D341Med (cell line): Measurements from ENCODE around the gene MAP3K2.

Experiments used
- DNase-seq: peaks from one replicate; pipeline ENCODE4 v3.0.0; 2012; ENCODE audit warnings: low spot score

MAP3K2 gene

DNA sequence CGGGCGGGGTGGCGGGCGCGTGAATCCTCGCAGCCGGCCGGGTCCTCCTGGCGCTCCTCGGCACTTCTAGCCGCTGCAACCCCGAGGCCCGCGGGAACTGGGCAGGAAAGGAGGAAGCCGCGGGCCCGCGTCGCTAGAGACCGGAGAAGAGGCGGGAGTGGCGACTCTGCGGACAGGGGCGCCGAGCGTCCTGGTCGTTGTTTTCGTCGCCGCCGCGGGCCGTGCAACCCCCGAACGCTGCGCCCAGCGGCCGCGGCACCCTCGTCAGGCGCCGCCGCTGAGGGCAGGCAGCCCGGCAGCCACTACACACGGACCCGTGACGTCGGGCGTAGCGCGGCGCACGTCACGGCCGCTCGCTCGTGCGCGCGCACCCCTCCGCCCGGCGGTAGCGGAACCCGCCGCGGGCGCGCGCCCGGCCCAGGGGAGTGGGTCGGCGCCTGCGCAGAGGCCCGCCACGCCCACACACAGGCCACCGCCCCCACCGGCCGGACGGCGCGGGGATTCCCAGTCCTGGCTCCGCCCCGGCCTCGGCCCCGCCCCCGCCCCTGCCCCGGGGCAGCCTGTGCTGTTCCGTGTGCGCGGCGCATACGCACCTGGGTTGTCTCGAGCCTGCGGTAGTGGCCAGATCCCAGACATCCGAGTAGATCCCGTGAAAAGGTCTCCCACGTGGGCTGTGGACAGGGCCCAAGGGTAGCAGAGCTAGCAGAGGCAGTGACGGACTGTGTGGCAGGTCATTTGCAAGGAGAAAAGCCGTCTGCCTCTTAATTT, at the start of gene MAP3K2:
Gene MAP3K2, minus strand, starts transcription at position 321 of the 768 bp plus-strand sequence. CDS start 44,846 bp downstream, outside the sequence.
- peak; percentile 100 for DNase-seq

DNA sequence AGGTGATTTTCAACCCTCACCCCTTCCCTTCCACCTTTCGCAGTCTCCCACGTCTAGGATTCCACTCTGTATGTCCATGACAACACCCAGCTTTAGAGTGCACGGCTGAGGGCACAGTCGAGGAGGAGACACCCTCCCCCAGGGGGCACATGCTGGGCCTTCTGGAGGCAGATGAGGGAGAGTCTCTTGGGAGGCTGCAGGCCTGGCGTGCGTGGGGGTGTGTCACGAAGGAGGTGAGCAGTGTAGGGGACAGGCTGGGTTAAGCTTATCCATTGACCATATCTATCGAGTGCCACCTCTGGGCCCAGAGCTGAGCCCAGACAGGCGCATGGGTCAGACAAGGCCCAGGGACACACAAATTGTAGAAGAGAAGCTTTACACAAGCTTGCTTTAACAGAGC, 49.3 kb upstream of the MAP3K2 start:
- DNase-seq: no peak

DNA sequence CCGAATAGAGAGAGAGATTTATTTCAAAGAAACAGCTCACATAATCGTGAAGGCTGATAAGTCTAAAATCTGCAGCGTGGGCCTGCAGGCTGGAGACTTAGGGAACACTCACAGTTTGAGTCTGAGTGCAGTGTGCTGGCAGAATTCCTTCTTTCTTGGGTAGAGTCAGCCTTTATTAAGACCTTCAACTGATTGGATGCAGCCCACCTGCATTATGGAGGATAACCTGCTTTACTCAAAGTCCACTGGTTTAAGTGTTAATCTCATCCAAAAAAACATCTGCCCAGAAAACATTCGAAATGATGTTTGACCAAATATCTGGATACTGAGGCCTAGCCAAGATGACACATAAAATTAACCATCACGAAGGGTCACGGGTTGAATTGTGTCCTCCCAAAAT, 46.7 kb upstream of the MAP3K2 start:
- DNase-seq: no peak

GRCh38 chr2:127431408-127432023, 43.7 kb upstream of the MAP3K2 start:
- DNase-seq: no peak

DNA sequence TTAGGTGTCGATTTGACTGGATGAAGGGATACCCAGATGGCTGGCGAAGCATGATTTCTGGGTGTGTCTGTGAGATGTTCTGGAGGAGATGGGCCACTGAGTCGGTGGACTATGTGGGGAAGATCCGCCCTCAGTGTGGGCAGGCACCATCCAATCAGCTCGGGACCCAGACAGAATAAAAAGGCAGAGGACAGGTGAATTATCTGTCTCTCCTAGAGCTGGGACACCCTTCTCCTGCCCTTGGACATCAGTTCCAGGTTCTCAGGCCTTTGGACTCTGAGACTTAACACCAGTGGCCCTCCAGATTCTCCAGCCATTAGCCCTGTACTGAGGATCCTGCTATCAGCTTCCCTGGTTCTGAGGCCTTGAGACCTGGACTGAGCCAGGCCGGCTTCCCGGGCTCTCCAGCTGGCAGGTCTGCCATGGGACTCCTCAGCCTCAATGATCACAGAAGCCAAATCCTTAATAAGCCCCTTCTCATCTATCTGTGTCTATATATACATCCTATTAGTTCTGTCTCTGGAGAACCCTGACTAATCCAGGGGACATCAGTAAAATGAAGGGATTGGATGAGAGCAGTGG, 42.2 kb upstream of the MAP3K2 start:
- no peak for DNase-seq

GRCh38 chr2:127429291-127429690, 41.5 kb upstream of the MAP3K2 start:
- DNase-seq: no peak

- no peak for DNase-seq
Measured at GRCh38 chr2:127428815-127429109, 41.0 kb upstream of the MAP3K2 start.

GRCh38 chr2:127428057-127428814, 40.5 kb upstream of the MAP3K2 start:
- no peak for DNase-seq

- no peak for DNase-seq
Measured at GRCh38 chr2:127427376-127428056, 39.7 kb upstream of the MAP3K2 start.

DNA sequence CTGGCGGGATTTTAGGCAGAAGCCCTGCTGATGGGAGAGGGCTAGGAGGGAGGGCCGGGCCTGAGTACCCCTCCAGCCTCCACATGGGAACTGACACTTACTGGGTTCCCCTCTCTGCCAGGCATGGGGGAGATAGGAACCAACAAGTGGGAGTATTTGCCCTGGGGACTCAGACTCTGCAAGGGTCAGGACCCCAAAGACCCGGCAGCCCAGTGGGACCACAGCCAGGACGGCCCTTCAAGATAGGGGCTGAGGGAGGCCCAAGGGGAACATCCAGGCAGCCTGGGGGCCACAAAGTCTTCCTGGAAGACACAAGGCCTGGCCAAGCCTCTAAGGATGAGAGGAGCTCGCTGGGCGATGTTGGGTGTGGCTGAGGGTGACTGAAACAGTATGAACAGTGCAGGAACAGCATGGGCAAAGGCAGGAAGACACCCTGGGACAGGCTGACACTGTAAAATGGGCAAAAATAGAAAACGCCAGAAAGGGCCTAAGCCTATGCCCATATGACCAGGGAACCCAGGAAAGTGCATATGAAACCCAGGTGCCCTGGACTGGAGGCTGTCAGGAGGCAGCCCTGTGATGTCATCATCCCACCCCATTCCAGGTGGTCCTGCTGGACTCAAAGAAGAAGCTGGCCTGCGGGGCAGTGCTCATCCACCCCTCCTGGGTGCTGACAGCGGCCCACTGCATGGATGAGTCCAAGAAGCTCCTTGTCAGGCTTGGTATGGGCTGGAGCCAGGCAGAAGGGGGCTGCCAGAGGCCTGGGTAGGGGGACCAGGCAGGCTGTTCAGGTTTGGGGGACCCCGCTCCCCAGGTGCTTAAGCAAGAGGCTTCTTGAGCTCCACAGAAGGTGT, 39.0 kb upstream of the MAP3K2 start:
- no peak for DNase-seq

DNA sequence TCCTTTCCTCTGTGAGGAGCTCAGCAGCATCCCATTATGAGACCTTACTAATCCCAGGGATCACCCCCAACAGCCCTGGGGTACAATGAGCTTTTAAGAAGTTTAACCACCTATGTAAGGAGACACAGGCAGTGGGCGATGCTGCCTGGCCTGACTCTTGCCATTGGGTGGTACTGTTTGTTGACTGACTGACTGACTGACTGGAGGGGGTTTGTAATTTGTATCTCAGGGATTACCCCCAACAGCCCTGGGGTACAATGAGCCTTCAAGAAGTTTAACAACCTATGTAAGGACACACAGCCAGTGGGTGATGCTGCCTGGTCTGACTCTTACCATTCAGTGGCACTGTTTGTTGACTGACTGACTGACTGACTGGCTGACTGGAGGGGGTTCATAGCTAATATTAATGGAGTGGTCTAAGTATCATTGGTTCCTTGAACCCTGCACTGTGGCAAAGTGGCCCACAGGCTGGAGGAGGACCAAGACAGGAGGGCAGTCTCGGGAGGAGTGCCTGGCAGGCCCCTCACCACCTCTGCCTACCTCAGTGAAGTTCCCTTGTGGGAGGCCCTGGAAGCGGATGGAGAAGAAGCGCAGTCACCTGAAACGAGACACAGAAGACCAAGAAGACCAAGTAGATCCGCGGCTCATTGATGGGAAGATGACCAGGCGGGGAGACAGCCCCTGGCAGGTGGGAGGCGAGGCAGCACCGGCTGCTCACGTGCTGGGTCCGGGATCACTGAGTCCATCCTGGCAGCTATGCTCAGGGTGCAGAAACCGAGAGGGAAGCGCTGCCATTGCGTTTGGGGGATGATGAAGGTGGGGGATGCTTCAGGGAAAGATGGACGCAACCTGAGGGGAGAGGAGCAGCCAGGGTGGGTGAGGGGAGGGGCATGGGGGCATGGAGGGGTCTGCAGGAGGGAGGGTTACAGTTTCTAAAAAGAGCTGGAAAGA, 38.0 kb upstream of the MAP3K2 start:
- no peak for DNase-seq

- DNase-seq: no peak
Measured at GRCh38 chr2:127424598-127425520, 37.1 kb upstream of the MAP3K2 start.

DNA sequence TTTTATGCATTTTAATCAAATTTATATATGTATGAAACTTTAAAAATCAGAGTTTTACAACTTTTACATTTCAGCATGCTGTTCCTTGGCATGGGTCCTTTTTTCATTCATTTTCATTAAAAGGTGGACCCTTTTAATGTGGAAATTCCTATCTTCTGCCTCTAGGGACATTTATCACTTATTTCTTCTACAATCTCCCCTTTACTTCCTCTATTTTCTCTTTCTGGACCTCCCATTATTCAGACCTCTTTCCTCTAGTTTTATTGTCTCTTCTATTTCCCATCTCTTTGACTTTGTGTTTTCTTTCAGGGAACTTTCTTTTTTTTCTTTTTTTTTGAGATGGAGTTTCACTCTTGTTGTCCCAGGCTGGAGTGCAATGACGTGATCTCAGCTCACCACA, 36.1 kb upstream of the MAP3K2 start:
- DNase-seq: no peak

GRCh38 chr2:127423478-127423843, 35.7 kb upstream of the MAP3K2 start:
- DNase-seq: peak; percentile 67

- peak; percentile 74 for DNase-seq
Measured at GRCh38 chr2:127422559-127423477, 35.0 kb upstream of the MAP3K2 start.

DNA sequence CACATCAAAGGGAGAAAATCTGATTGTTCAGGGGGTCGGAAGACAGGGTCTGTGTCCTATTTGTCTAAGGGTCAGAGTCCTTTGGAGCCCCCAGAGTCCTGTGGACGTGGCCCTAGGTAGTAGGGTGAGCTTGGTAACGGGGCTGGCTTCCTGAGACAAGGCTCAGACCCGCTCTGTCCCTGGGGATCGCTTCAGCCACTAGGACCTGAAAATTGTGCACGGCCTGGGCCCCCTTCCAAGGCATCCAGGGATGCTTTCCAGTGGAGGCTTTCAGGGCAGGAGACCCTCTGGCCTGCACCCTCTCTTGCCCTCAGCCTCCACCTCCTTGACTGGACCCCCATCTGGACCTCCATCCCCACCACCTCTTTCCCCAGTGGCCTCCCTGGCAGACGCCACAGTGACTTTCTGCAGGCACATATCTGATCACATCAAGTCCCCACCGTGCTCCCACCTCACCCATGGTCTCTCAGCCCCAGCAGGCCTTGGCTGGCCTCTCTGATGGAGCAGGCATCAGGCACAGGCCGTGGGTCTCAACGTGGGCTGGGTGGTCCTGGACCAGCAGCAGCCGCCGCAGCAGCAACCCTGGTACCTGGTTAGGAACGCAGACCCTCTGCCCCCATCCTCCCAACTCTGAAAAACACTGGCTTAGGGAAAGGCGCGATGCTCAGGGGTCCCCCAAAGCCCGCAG, 34.2 kb upstream of the MAP3K2 start:
- no peak for DNase-seq

GRCh38 chr2:127421116-127421800, 33.5 kb upstream of the MAP3K2 start:
- DNase-seq: no peak
